WI38 (cell line): ENCODE data around the gene MYO6.

Source experiments
- H3K4me3 ChIP-seq: 2 replicates; pipeline ENCODE4 v1.5.1; 2011; ENCODE audit warnings: low read depth, mild to moderate bottlenecking, control low read depth, low read length
- CTCF ChIP-seq: IDR thresholded peaks from 2 replicates; pipeline ENCODE4 v1.5.1; 2012; ENCODE audit warnings: low read depth, mild to moderate bottlenecking, control low read depth, low read length

The MYO6 gene

GRCh38 chr6:75791881-75792280 lies 42.8 kb downstream of the MYO6 start:
- TF ChIP-seq CTCF, result no peak

GRCh38 chr6:75794351-75794846 lies 45.4 kb downstream of the MYO6 start:
- no peak for TF ChIP-seq CTCF
- no peak overlapping the region for H3K4me3 ChIP-seq

More at GRCh38 chr6:75791881-75792280, 42.8 kb downstream of the MYO6 start:
- no peak overlapping the region for H3K4me3 ChIP-seq

GRCh38 chr6:75794954-75795739 lies 46.1 kb downstream of the MYO6 start:
- TF ChIP-seq CTCF, result no peak
- H3K4me3 ChIP-seq, result no peak overlapping the region

GRCh38 chr6:75796723-75797122 lies 47.7 kb downstream of the MYO6 start:
- TF ChIP-seq CTCF, result no peak
- H3K4me3 ChIP-seq, result no peak overlapping the region

- no peak for TF ChIP-seq CTCF
- no peak overlapping the region for H3K4me3 ChIP-seq
Measured at GRCh38 chr6:75800133-75800532, 51.1 kb downstream of the MYO6 start.

GRCh38 chr6:75800708-75801505 lies 51.9 kb downstream of the MYO6 start:
- no peak for TF ChIP-seq CTCF
- H3K4me3 ChIP-seq, result no peak overlapping the region

- H3K4me3 ChIP-seq, result no peak overlapping the region
- TF ChIP-seq CTCF, result no peak
Measured at GRCh38 chr6:75802366-75802765, 53.3 kb downstream of the MYO6 start.
